Mononuclear cell (primary cell): Measurements from ENCODE around the gene ADAMTSL5. TPM values are rescaled to one million over a fixed set of nuclear protein-coding genes. Genes with fewer than 3 reads are reported as not detected.
"Not testable (repeated sequence)": the region's sequence is repeated elsewhere in the genome, so short reads cannot be mapped to it uniquely, and the experiment has no call there.

Source experiments
- H3K27me3 ChIP-seq: 2 replicates; pipeline ENCODE4 v1.6.0; 2011; ENCODE audit warnings: low read length, control low read depth; ENCODE audit not compliant: insufficient read depth
- H3K4me1 ChIP-seq: 2 replicates; pipeline ENCODE4 v1.5.1; 2011; ENCODE audit warnings: mild to moderate bottlenecking, low read length, control low read depth; ENCODE audit not compliant: insufficient read depth
- H3K4me3 ChIP-seq: 2 replicates; pipeline ENCODE4 v1.5.1; 2011; ENCODE audit warnings: mild to moderate bottlenecking, low read length, moderate library complexity
- H3K9me3 ChIP-seq: 2 replicates; pipeline ENCODE4 v1.5.1; 2011; ENCODE audit warnings: low read depth, mild to moderate bottlenecking, control low read depth, low read length
- total RNA-seq: library from RNA; depleted of rRNA; stranded (reverse); fragments of >200 nt; gene quantifications from one replicate; pipeline ENCODE4 v1.2.3, GENCODE V29; 2012

The ADAMTSL5 gene
- total RNA-seq, 1 donor: 0.84 TPM

DNA sequence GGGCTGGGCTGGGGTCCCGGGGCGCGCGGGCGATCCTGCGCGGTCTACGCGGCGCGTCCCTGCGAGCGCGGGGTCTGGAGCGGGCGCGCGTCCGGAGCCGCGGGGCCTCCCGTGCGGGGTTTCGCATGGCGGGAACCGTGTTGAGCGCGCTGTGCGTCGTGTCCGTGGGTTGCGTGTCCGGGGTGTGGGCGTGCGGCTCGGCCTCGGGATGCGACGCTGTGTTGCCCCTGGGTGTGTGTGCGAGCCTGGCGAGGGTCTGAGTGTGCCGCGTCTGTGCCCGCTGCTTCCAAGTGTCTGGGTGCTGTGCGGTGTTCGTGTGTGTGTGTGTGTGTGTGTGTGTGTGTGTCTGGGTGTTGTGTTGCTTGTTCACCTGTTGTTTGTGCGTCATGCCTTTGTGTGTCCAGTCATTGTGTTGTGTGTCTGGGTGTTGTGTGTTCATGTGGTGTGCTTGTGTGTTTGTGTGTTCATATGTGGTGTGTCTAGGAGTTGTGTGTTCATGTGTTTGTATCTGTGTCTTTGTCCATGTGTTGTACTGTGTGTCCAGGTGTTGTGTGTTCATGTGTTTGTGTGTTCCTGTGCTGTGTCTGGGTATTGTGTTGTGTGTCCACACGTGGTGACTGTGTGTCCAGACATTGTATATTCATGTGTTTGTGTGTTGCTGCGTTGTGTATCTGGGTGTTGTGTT lies 11.6 kb upstream of the ADAMTSL5 start:
- H3K4me1 ChIP-seq: no peaks in the 10 kb centered on the region
- H3K9me3 ChIP-seq: no peaks in the 10 kb centered on the region
- H3K27me3 ChIP-seq: peaks cover 19% of the 10 kb centered on the region
- no peak overlapping the region for H3K4me3 ChIP-seq

DNA sequence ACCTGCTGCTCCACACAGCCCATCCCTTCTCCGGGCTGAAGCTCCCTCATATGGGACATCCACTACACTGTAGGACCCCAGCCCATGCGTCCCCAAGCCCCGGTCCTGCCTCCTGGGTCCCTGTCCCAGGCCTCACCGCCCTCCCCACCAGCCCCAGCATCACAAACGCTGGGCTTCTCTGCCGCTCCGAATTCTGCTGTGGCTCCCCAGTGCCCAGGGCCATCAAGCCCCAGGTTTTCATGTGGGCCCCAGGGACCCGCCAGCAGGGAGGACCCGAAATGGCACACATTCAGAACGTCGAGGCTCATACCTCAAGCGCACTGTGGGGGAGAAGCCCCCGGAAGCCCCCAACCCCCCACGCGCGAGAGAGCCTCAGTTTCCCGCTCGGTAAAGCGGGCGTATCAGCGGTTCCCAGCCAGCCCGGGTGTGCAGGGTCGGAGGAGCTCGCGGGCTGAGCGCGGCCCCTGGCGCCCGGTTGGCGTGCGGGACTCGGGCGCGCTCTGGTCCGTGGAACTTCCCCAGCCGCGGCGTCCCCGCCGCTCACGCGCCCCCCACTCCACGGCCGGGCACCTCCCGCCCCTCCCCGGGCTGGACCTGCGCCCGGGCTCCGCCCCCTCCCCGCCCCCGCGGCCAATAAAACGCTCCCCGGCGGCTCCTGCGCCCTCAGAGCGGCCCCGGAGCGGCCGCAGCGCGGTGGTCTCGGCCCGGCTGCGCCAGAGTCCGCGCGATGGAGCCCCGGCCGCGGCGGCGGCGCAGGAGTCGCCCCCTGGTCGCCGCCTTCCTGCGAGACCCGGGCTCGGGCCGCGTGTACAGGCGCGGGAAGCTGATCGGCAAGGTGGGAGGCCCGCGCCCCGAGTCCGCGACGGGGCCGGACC lies 10.8 kb upstream of the ADAMTSL5 start, which contains the start of gene PLK5:
PLK5 (plus strand) TSS at position 666 of the 875 bp plus-strand sequence. CDS start 2,920 bp downstream, outside the sequence.
- peaks cover 19% of the 10 kb centered on the region for H3K27me3 ChIP-seq
- no peaks in the 10 kb centered on the region for H3K4me1 ChIP-seq
- no peak within 1 kb of the TSS for H3K4me3 ChIP-seq
- H3K9me3 ChIP-seq: no peaks in the 10 kb centered on the region

DNA sequence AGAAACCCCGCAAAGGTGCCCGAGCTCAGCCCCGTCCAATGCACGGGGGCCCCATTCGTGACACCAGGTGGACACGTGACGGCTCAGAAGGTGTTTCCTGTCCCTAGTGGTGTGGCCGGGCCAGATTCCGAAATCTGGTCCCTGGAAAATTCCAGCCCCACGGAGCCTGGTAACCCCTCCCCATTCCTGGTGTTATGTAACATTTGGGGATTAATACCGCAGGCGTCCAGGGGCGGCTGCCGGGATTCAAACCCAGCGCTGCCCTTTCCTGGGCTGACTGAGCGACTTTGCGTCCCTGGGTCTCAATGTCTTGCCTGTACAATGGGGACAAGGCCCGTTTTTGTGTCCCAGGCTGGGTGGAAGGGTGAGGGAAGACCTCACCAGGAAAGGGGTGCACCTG lies 10.0 kb upstream of the ADAMTSL5 start:
- H3K4me1 ChIP-seq: no peaks in the 10 kb centered on the region
- H3K9me3 ChIP-seq: no peaks in the 10 kb centered on the region
- H3K27me3 ChIP-seq: peaks cover 19% of the 10 kb centered on the region
- no peak overlapping the region for H3K4me3 ChIP-seq

DNA sequence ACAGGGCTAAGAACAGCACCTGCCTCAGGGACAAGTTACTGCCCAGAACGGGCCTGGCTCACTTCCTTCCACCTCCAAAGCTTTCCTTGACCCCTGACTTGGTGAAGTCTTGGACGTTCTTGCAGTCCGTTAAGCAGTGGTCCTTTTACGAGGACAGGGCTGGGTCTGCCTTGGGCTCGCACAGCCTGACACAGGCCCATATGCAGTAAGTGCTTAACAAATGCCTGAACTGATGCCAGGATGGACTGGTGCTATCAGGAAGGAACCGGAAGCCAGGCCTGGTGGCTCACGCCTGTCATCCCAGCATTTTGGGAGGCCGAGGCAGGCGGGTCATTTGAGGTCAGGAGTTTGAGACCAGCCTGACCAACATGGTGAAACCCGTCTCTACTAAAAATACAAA lies 9.2 kb upstream of the ADAMTSL5 start:
- H3K4me1 ChIP-seq: no peaks in the 10 kb centered on the region
- no peaks in the 10 kb centered on the region for H3K9me3 ChIP-seq
- H3K27me3 ChIP-seq: peaks cover 19% of the 10 kb centered on the region
- no peak overlapping the region for H3K4me3 ChIP-seq

DNA sequence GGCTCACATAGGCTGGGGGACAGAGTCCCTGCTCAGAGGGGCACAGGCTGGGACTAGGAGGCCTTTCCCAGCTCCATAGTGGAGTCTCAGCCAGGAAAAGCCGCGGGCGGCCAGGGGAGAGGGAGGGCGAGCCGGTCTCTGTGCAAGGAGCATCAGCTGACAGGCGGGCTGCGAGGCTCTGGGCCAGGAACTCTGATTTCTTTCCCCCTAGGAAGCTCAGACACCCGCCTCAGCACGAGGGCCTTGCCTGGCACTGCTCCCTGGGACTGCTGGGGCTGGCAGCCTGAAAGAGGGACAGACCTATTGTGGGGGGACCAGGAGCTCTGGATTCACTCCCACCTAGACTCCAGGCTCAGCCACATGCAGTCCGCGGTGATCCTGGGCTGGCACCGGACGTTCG lies 8.8 kb upstream of the ADAMTSL5 start:
- H3K4me1 ChIP-seq: no peaks in the 10 kb centered on the region
- no peak overlapping the region for H3K4me3 ChIP-seq
- peaks cover 19% of the 10 kb centered on the region for H3K27me3 ChIP-seq

DNA sequence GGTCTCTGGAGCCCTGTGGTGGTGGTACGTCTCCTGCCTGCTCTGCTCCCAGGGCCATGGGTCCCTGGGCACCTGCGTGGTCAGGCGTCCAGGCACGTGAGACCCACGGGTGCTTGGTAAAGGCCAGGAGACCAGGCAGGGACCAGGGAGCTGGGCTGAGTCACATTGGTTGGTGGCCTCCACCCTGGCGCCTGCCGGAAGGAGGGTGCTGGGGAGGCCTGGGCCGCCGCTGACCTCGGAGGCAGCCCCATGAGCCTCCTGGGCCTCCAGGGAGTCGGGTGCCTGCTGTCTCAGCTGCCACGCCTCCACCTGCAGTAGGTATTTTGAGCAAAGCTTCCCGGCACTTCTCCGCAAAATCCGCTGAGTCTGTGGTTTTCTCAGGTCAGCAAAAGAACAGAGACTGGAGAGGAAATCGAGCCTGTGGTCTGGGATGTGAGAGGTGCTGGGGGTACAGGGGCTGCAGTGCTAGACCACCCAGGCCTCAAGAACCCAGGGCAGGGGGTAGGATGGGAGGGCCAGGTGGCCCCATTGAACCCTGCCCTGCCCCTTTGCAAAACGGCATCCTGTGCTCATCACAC lies 7.5 kb upstream of the ADAMTSL5 start:
- H3K9me3 ChIP-seq: no peaks in the 10 kb centered on the region
- peaks cover 19% of the 10 kb centered on the region for H3K27me3 ChIP-seq
- H3K4me1 ChIP-seq: no peaks in the 10 kb centered on the region
- no peak overlapping the region for H3K4me3 ChIP-seq

More for the DNA sequence above, 8.8 kb upstream of the ADAMTSL5 start:
- no peaks in the 10 kb centered on the region for H3K9me3 ChIP-seq

DNA sequence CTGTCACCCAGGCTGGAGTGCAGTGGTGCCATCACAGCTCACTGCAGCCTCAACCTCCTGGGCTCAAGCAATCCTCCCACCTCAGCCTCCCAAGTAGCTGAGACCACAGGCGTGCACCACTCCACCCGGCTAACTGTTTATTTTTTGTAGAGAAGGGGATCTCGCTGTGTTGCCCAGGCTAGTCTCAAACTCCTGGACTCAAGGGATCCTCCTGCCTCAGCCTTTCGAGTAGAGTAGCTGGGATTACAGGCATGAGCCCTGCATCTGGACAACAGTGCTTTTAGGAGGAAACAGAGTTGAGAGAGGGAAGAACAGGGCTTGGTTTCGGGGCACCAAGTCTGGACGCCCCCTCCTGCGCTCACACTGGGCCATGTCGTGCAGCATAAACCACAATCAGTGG lies 7.0 kb upstream of the ADAMTSL5 start:
- H3K27me3 ChIP-seq: peaks cover 17% of the 10 kb centered on the region
- H3K4me3 ChIP-seq, H3K9me3 ChIP-seq, H3K4me1 ChIP-seq: not testable (repeated sequence)

DNA sequence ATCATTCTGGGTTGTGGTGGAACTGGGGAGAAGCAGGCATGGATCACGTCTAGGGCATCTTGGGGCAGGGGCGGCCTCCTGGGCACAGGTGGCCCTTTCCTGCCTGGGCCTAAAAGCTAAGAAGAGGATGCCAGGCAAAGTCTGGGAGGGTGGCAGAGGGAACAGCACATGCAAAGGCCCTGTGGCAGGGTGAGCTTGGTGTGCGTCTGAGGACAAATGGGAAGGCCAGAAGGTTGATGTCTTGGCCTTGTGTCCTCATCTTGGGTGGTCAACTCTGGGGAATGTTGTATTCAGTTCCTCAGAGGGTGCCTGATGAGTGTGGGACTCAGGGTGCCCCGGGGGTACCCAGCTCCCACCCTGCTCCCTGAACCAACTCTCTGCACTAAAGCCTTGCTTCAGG lies 5.7 kb upstream of the ADAMTSL5 start:
- Histone ChIP-seq H3K9me3 (no peaks in the 10 kb centered on the region), H3K27me3 (peaks cover 11% of the 10 kb centered on the region), H3K4me1 (peaks cover 2% of the 10 kb centered on the region), H3K4me3 (no peak overlapping the region)

DNA sequence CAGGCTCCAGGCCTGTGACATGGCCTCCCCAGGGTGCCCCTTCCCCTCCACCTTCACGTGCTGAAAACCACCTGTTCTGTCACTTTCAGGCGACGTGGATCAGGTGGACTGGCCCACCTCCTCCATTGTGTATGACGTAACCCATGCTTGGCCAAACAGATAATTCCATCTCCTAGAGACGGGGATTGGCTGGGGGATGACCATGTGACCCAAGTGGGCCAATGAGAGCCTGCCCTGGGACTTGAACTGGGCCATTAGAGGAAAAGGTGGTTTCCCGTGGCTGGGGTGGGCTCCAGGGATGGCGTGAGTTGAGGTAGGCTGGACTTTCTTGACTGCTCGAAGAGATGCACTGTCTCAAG lies 3.6 kb upstream of the ADAMTSL5 start:
- H3K4me3 ChIP-seq: no peak overlapping the region
- H3K27me3 ChIP-seq: peaks cover 3% of the 10 kb centered on the region
- no peaks in the 10 kb centered on the region for H3K9me3 ChIP-seq
- H3K4me1 ChIP-seq: peaks cover 6% of the 10 kb centered on the region

DNA sequence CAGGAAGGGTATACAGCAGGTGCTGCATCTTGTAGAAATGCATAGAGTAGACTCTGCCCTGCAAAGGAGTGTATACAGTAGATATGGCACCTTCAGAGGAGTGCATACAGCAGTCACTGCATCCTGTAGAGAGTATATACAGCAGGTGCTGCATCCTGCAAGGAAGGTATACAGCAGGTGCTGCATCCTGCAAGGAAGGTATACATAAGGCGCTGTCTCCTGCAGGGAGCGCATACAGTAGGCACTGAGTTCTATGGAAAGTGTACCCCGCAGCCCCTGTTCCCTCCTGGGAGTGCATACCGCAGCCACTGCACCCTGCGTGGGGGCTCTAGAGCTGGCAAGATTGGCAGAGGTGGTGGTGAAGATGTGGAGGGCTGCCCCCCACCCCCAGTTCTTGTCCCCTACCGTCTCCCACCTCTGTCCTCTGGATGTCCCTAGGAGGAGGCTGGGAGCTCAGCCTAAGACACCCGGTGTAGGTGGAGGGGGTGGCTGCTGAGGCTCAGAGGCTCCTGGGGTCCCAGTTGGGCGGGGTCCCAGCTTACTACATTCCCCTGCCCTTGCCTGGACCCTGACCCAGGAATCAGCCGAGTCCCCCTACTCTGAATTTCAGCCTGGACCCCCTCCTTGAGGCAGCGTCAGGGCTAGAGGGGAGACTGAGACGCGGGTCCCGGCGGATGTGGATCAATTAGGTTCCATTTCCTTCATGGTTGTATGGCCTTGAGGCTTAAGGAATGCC lies 2.3 kb upstream of the ADAMTSL5 start:
- H3K4me1 ChIP-seq: peaks cover 6% of the 10 kb centered on the region
- H3K4me3 ChIP-seq: no peak overlapping the region
- H3K27me3 ChIP-seq: peaks cover 3% of the 10 kb centered on the region
- H3K9me3 ChIP-seq: no peaks in the 10 kb centered on the region

DNA sequence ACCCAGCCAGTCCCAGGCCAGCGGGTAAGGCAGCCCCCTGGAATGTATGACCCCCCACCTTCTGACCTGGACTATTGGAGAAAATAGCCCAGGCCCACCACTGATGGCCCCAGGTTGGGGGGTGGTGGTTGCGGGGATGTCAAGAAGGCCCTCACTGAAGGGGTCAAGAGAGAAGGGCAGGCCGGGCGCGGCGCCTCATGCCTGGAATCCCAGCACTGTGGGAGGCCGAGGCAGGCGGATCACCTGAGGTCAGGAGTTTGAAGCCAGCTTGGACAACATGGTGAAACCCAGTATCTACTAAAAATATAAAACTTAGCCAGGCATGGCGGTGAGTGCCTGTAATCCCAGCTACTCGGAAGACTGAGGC lies 1.5 kb upstream of the ADAMTSL5 start:
- Histone ChIP-seq H3K4me3 (no peak overlapping the region), H3K9me3 (no peaks in the 10 kb centered on the region), H3K27me3 (peaks cover 7% of the 10 kb centered on the region), H3K4me1 (peaks cover 6% of the 10 kb centered on the region)

DNA sequence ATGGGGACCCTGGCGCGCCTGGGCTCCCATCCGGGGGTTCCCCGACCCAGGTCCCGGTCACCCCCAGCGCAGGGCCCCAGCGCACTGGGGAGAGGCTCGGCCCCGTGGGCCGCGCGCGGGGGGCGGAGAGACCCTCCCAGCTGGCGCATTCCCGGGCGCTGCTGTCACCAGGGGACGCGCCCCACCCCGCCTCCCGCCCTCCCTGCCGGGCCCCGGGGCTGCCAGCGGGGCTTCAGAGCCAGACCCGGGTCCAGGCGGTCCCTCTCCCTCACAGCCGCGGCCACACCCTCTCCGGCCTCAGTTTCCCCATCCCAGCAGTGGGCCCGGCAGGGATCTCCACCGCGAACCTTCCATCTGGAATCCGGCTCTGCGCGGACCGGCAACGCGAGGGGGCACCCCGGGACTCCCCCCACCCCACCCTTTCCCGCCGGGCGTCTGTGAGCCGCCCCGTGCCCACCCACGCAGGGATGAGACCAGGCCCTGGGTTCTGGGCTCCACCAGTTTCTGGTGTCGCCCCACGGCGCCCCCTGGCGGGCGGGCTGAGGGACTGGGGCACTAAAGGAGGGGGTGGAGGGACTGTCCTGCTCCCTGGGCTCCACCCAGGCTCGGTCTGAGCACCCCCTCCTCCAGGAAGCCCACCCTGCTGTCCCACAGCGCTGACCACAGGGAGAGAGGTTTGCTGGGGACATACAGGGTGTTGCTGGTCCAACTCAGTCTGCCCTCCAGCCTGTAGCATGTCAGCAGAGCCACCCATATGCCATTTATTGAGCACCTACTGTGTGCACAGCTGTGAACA lies 878 bp upstream of the ADAMTSL5 start:
- Histone ChIP-seq H3K4me3 (no peak overlapping the region), H3K4me1 (peaks cover 6% of the 10 kb centered on the region), H3K27me3 (peaks cover 8% of the 10 kb centered on the region), H3K9me3 (no peaks in the 10 kb centered on the region)

DNA sequence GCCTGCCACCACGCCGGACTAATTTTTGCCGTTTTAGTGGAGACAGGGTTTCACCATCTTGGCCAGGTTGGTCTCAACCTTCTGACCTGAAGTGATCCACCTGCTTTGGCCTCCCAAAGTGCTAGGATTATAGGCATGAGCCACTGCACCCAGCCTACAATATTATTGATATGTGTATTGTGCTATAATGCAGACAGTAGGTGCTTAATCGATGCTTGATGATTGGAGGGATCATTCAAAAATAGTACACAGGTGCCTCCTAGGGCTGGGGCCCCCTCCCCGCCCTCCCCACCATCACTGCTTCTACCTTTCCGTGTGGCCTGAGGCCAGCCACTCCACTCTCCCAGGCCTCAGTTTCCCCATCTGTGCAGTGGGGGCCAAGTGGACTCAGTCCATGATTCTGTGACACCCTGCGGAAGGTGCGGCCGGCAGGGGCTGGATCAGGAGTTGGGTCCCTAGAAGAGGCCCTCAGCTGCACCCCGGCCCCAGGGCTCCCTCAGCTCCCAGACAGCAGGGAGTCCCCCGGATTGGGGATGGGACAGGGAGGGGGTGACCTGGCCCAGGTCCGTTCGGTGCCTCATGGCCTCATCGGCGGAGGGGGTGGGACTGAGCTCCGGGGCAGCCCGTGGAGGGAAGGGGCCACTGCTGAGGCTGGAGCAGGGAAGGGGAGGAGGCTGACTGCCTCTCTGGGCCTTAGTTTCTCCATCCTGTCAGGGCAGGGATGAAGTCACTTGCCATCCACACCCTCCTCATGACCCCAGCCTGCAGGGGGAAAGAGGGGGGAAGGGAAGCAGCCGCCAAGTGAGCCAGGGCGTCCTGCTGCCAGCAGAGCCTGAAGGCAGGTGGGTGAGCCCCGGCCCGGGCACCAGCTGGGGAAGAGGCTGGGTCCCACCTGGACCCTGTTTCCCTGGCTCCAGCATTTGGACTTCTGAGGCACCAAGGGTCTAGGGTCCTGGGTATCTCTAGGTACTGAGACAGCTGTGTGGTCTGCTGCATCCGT lies 1.2 kb downstream of the ADAMTSL5 start:
- Histone ChIP-seq H3K4me3 (no peak overlapping the region), H3K4me1 (peaks cover 19% of the 10 kb centered on the region), H3K9me3 (no peaks in the 10 kb centered on the region), H3K27me3 (peaks cover 10% of the 10 kb centered on the region)
